Thyroid gland (tissue), 4 donors: Measurements from ENCODE around the gene PAFAH2. TPM values are rescaled to one million over a fixed set of nuclear protein-coding genes. Genes with fewer than 3 reads are reported as not detected.
"Not testable (repeated sequence)": the region's sequence is repeated elsewhere in the genome, so short reads cannot be mapped to it uniquely, and the experiment has no call there.

Source experiments
- DNase-seq, 2 donors: peaks; one replicate each; pipeline ENCODE4 v3.0.0-alpha.2; 2019
- H3K27ac ChIP-seq, 3 donors: fragments of 200-600 bp; sonication (generic); 1 replicate in 2 of 3; 2 replicates in 1 of 3; pipeline ENCODE4 v1.5.1; 2016 to 2019; ENCODE audit warnings: mild to moderate bottlenecking in 1 of 3, moderate library complexity in 1 of 3
- H3K27me3 ChIP-seq: fragments of 200-600 bp; sonication (generic); one replicate; pipeline ENCODE4 v1.5.1; 2019
- H3K36me3 ChIP-seq, 2 donors: fragments of 200-600 bp; sonication (generic); one replicate each; pipeline ENCODE4 v1.5.1; 2016 to 2019
- H3K4me1 ChIP-seq, 2 donors: fragments of 200-600 bp; sonication (generic); one replicate each; pipeline ENCODE4 v1.5.1; 2017 to 2019
- H3K4me3 ChIP-seq, 3 donors: fragments of 200-600 bp; sonication (generic); replicated peaks in 1 of 3; 1 replicate in 2 of 3; 2 replicates in 1 of 3; pipeline ENCODE4 v1.5.1; 2016; ENCODE audit warnings: mild to moderate bottlenecking in 1 of 3
- H3K9me3 ChIP-seq: fragments of 200-600 bp; sonication (generic); one replicate; pipeline ENCODE4 v1.5.1; 2017
- CTCF ChIP-seq, 6 experiments: fragments of 200-600 bp in 3 of 6; fragments of 450-650 bp in 3 of 6; sonication (generic) in 3 of 6; IDR thresholded peaks; one replicate each; pipeline ENCODE4 v1.5.1; 2016 to 2019; ENCODE audit warnings: antibody characterized with exemption in 6 of 6, mild to moderate bottlenecking in 2 of 6, inconsistent platforms in 1 of 6, moderate library complexity in 1 of 6
- POLR2A ChIP-seq, 2 donors: fragments of 450-650 bp; IDR thresholded peaks; one replicate each; pipeline ENCODE4 v1.6.1; 2017; ENCODE audit warnings: antibody characterized with exemption in 2 of 2, mild to moderate bottlenecking in 2 of 2, moderate library complexity in 1 of 2
- WGBS, 2 donors: methylation state at CpG; one replicate each; pipeline ENCODE4 v1.1.5; 2017; 5-methylcytosine and 5-hydroxymethylcytosine counted together
- intact Hi-C: fragments of 100-400 bp; cut with DNase I; formaldehyde crosslinking; loops from one replicate; pipeline ENCODE4 v1.15.1; 2023
- total RNA-seq, 4 donors: library from RNA; depleted of rRNA; stranded (reverse); fragments of >200 nt; gene quantifications; one replicate each; pipeline ENCODE4 v1.2.3, GENCODE V29; 2016

The PAFAH2 gene
- total RNA-seq, 4 donors from 2014 or later: 22.5 to 35.4 (median 30.7) TPM

GRCh38 chr1:25987951-25988350 is 9.9 kb downstream of the PAFAH2 start:
- intact Hi-C loops: no loop called here
- TF ChIP-seq CTCF (IDR thresholded peaks at IDR 0.05): no peak
- TF ChIP-seq POLR2A (IDR thresholded peaks at IDR 0.05): no peak
- Histone ChIP-seq H3K27ac (no peak overlapping the region), H3K27me3 (no peaks in the 10 kb centered on the region), H3K4me1 (no peaks in the 10 kb centered on the region), H3K9me3 (no peaks in the 10 kb centered on the region), H3K4me3 (no peak overlapping the region), H3K36me3 (peaks cover 16 to 27% of the 10 kb centered on the region in 2 donors)
- WGBS, 2 donors: 84 to 94% methylated on average over 2 of the region's 2 CpGs
- DNase-seq: no peak

DNA sequence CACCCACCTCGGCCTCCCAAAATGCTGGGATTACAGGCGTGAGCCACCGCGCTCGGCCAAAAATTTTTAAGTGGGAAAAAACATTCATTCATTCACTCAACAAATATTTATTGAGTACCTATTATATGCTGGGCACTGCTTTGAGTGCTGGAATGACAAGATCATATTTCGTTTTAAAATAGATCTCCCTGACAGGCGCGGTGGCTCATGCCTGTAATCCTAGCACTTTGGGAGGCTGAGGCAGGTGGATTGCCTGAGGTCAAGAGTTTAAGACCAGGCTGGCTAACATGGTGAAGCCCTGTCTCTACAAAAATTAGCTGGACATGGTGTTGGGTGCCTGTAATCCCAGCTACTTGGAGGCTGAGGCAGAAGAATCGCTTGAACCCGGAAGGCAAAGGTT is 11.1 kb downstream of the PAFAH2 start:
- intact Hi-C loops, H3K27me3 ChIP-seq, H3K9me3 ChIP-seq, H3K4me1 ChIP-seq, H3K27ac ChIP-seq, DNase-seq, H3K4me3 ChIP-seq: not testable (repeated sequence)
- peaks cover 27 to 38% of the 10 kb centered on the region in 2 donors for H3K36me3 ChIP-seq
- WGBS, 2 donors: 98 to 99% methylated on average over 10 of the region's 10 CpGs

DNA sequence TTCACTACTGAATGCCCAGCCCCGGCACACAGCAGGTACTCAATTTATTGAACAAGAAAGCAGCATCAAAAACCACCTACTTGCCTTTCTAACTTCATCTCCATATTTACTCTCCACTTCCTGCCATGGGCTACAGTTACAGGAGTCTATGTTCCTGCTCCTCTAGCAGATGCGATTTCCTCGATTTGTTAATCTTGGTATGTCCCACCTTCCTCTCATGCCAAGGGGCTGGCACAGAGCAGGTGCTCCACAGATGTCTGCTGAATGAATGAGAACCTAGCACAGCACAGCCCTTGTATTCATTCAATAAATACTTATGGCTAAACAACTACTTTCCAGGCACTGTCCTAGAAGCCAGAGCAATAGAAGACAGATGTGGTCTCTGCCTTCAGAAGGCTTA is 12.2 kb downstream of the PAFAH2 start:
- no peak for TF ChIP-seq CTCF (IDR thresholded peaks at IDR 0.05)
- TF ChIP-seq POLR2A (IDR thresholded peaks at IDR 0.05): no peak
- 94 to 96% methylated on average over 3 of the region's 3 CpGs for WGBS, 2 donors

DNA sequence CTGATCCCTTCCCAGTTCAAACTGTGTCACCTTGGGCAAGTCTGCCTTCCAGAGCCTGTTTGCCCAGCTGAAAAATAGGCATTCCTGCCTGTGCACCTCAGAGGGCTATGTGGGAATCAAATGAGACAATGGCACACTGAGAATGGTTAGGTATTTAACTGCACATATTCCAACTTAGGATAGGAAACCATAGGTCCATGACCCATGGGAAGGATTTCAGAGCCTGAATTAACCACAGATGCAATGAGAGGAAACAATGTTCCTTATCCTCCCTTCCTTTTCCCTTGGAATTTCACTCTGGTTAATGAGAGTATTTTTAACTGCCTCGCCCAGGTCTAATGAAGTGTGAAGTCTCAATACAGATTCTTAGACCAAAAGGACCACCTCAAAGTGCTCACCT is 12.7 kb downstream of the PAFAH2 start:
- Histone ChIP-seq H3K4me3 (no peak overlapping the region), H3K4me1 (no peaks in the 10 kb centered on the region), H3K27ac (no peak overlapping the region), H3K36me3 (peaks cover 34 to 38% of the 10 kb centered on the region in 2 donors), H3K27me3 (no peaks in the 10 kb centered on the region), H3K9me3 (no peaks in the 10 kb centered on the region)
- intact Hi-C loops: no loop called here
- no peak for TF ChIP-seq CTCF (IDR thresholded peaks at IDR 0.05)
- no peak for TF ChIP-seq POLR2A (IDR thresholded peaks at IDR 0.05)
- WGBS, 2 donors: 79 to 89% methylated on average over 1 of the region's 1 CpG
- no peak for DNase-seq

More for the DNA sequence above, 12.2 kb downstream of the PAFAH2 start:
- intact Hi-C loops: no loop called here
- no peaks in the 10 kb centered on the region for H3K9me3 ChIP-seq
- no peak overlapping the region for H3K27ac ChIP-seq
- no peaks in the 10 kb centered on the region for H3K4me1 ChIP-seq
- no peak overlapping the region for H3K4me3 ChIP-seq
- no peak for DNase-seq
- no peaks in the 10 kb centered on the region for H3K27me3 ChIP-seq
- H3K36me3 ChIP-seq: peaks cover 34 to 38% of the 10 kb centered on the region in 2 donors

GRCh38 chr1:25979210-25979609 is 18.7 kb downstream of the PAFAH2 start:
- Histone ChIP-seq H3K4me3 (no peak overlapping the region), H3K27ac (no peak overlapping the region), H3K27me3 (no peaks in the 10 kb centered on the region), H3K36me3 (peaks cover 39 to 48% of the 10 kb centered on the region in 2 donors), H3K9me3 (no peaks in the 10 kb centered on the region), H3K4me1 (no peaks in the 10 kb centered on the region)
- TF ChIP-seq POLR2A (IDR thresholded peaks at IDR 0.05) (no peak), CTCF (IDR thresholded peaks at IDR 0.05) (no peak)
- DNase-seq: no peak
- intact Hi-C loops: no loop called here
- WGBS, 2 donors: 90 to 91% methylated on average over 7 of the region's 7 CpGs

DNA sequence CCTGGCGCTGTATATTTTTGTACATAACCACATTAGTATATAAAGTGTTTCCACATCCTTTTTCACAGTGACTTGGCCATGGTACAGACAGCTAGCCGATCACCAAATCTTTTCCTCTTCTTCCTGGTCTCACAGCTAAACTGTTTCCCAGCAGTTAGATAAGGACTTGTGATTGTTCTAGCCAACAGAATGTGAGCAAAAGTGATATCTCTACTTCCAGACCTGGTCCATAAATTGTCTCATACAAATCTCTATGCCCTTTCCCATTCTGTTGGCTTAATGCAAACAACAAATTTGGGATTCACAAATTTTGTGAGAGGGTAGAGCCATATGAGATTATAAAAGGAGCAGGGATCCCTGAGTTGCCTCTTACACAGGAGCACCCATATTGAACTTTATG is 19.5 kb downstream of the PAFAH2 start:
- Histone ChIP-seq H3K9me3 (no peaks in the 10 kb centered on the region), H3K36me3 (peaks cover 39 to 47% of the 10 kb centered on the region in 2 donors)
- 85 to 88% methylated on average over 2 of the region's 2 CpGs for WGBS, 2 donors

More for the DNA sequence above, 19.5 kb downstream of the PAFAH2 start:
- intact Hi-C loops: no loop called here
- Histone ChIP-seq H3K27ac (no peak overlapping the region), H3K4me3 (no peak overlapping the region), H3K4me1 (no peaks in the 10 kb centered on the region), H3K27me3 (no peaks in the 10 kb centered on the region)
- no peak for DNase-seq
- TF ChIP-seq CTCF (IDR thresholded peaks at IDR 0.05) (no peak), POLR2A (IDR thresholded peaks at IDR 0.05) (no peak)
